ENCODE results near the gene KEAP1. TPM values are rescaled to one million over a fixed set of nuclear protein-coding genes. Genes with fewer than 3 reads are reported as not detected.
"Not testable (repeated sequence)": the region's sequence is repeated elsewhere in the genome, so short reads cannot be mapped to it uniquely, and the experiment has no call there.

The KEAP1 gene
- total RNA-seq, 4 donors from 2014 or later, result 66.2 to 86.9 (median 76.4) TPM

DNA sequence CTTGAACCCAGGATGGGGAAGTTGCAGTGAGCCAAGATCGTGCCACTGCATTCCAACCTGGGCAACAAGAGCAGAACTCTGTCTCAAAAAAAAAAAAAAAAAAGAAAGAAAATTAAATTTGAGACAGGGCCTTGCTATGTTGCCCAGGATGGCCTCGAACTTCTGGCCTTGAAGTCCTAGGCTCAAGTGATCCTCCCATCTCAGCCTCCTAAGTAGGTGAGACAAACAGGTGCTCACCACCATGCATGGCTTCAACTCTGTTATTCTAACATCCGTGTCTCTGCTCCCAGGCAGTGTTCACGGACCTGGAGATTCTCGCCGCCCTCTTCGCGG is 42.5 kb downstream of the KEAP1 start:
- DNase-seq, result no peak
- intact Hi-C loops (cut with DNase I), result no loop called here
- H3K4me3 ChIP-seq, result peak overlapping the region in 1 of 4 donors; percentile 46
- H3K27me3 ChIP-seq, result no peaks in the 10 kb centered on the region
- no peaks in the 10 kb centered on the region for H3K9me3 ChIP-seq
- peaks cover 0 to 14% (median 7%) of the 10 kb centered on the region in 3 donors for H3K4me1 ChIP-seq
- peaks cover 0 to 27% (median 0%) of the 10 kb centered on the region in 3 donors for H3K36me3 ChIP-seq
- WGBS, 2 donors, result 45 to 58% methylated on average over 6 to 8 of the region's 8 CpGs
- no peak overlapping the region for H3K27ac ChIP-seq
- TF ChIP-seq POLR2A (IDR thresholded peaks at IDR 0.05), result no peak
- TF ChIP-seq, protein P1, sequence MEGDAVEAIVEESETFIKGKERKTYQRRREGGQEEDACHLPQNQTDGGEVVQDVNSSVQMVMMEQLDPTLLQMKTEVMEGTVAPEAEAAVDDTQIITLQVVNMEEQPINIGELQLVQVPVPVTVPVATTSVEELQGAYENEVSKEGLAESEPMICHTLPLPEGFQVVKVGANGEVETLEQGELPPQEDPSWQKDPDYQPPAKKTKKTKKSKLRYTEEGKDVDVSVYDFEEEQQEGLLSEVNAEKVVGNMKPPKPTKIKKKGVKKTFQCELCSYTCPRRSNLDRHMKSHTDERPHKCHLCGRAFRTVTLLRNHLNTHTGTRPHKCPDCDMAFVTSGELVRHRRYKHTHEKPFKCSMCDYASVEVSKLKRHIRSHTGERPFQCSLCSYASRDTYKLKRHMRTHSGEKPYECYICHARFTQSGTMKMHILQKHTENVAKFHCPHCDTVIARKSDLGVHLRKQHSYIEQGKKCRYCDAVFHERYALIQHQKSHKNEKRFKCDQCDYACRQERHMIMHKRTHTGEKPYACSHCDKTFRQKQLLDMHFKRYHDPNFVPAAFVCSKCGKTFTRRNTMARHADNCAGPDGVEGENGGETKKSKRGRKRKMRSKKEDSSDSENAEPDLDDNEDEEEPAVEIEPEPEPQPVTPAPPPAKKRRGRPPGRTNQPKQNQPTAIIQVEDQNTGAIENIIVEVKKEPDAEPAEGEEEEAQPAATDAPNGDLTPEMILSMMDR (IDR thresholded peaks at IDR 0.05), result no peak

DNA sequence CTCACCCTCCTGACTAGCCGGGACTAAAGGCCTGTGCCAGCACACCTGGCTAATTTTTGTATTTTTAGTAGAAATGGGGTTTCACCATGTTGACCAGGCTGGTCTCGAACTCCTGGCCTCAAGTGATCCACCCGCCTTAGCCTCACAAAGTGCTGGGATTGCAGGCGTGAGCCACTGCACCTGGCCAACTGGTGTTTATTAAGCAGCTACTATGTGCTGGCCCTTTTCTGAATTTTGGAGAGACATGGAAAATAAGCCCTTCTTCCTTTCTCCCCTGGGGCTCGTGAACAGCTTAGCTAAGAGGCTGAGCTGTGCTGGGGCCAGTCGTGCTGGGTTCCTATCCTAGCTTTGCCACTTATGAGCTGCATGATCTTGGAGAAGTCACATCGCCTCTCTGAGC is 44.4 kb downstream of the KEAP1 start:
- not testable (repeated sequence) for H3K27me3 ChIP-seq

DNA sequence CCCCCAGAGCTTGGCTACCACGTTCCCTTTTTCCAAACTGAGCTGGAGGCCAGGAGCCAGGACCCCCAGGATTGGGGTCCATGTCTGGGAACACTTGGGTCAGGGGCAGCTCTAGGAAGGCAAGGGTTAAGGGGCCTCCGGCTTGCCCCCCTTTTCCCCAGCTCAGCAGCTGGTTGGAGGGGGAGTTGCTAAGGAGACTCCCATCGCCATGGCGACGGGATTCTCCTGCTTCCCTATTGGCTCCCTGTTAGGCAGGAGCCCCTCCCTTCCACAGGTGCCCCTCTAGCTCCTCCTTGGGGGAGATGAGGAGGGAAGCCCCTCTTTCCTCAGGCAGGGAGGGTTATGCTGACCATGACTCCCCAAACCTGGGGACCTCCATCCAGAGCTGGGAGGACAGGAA is 48.9 kb downstream of the KEAP1 start:
- peaks cover 0 to 16% (median 0%) of the 10 kb centered on the region in 3 donors for H3K36me3 ChIP-seq
- TF ChIP-seq POLR2A (IDR thresholded peaks at IDR 0.05), result no peak
- TF ChIP-seq, protein P1 (IDR thresholded peaks at IDR 0.05), result no peak
- DNase-seq, result no peak
- no peak overlapping the region for H3K4me3 ChIP-seq
- 43% methylated on average over 2 of the region's 5 CpGs; no CpG with 5 or more reads in 1 of the 2 donors for WGBS, 2 donors
- H3K9me3 ChIP-seq, result no peaks in the 10 kb centered on the region
- intact Hi-C loops (cut with DNase I), result no loop called here
- H3K27ac ChIP-seq, result no peak overlapping the region
- no peaks in the 10 kb centered on the region for H3K4me1 ChIP-seq
- peaks cover 0 to 14% (median 0%) of the 10 kb centered on the region in 4 donors for H3K27me3 ChIP-seq

More for the DNA sequence above, 44.4 kb downstream of the KEAP1 start:
- intact Hi-C loops (cut with DNase I); DNase-seq; H3K4me3 ChIP-seq; H3K9me3 ChIP-seq; H3K27ac ChIP-seq: not testable (repeated sequence)
- WGBS, 2 donors, result 62 to 84% methylated on average over 3 to 5 of the region's 7 CpGs
- Histone ChIP-seq H3K36me3 (peaks cover 0 to 11% (median 0%) of the 10 kb centered on the region in 3 donors), H3K4me1 (peaks cover 0 to 14% (median 7%) of the 10 kb centered on the region in 3 donors)

DNA sequence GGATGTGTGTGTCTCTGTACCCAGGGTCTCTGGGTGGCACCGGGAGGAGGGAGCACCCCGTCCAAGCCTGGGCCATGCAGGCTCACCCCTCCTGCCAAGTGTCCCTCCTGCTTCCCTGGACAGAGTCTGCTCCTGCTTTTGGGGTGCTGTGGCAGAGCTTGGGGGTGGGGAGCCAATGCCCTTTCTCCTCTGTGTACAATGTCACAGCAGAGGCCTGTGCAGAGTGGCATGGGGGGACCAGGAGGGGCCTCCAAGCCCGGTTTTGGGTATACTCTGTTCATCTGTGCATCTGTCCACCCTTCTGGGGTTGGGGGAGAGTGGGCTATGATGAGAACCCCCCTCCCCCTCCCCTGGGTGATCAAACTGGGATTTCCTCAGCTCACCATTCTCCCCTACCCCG is 49.3 kb downstream of the KEAP1 start:
- WGBS, 2 donors, result 33 to 65% methylated on average over 1 to 4 of the region's 4 CpGs
- Histone ChIP-seq H3K9me3 (no peaks in the 10 kb centered on the region), H3K27me3 (peaks cover 0 to 14% (median 0%) of the 10 kb centered on the region in 4 donors), H3K4me1 (no peaks in the 10 kb centered on the region), H3K4me3 (no peak overlapping the region), H3K27ac (no peak overlapping the region), H3K36me3 (peaks cover 0 to 18% (median 0%) of the 10 kb centered on the region in 3 donors)
- DNase-seq, result no peak
- intact Hi-C loops (cut with DNase I), result no loop called here
- no peak for TF ChIP-seq POLR2A (IDR thresholded peaks at IDR 0.05)
- TF ChIP-seq, protein P1 (IDR thresholded peaks at IDR 0.05), result no peak

DNA sequence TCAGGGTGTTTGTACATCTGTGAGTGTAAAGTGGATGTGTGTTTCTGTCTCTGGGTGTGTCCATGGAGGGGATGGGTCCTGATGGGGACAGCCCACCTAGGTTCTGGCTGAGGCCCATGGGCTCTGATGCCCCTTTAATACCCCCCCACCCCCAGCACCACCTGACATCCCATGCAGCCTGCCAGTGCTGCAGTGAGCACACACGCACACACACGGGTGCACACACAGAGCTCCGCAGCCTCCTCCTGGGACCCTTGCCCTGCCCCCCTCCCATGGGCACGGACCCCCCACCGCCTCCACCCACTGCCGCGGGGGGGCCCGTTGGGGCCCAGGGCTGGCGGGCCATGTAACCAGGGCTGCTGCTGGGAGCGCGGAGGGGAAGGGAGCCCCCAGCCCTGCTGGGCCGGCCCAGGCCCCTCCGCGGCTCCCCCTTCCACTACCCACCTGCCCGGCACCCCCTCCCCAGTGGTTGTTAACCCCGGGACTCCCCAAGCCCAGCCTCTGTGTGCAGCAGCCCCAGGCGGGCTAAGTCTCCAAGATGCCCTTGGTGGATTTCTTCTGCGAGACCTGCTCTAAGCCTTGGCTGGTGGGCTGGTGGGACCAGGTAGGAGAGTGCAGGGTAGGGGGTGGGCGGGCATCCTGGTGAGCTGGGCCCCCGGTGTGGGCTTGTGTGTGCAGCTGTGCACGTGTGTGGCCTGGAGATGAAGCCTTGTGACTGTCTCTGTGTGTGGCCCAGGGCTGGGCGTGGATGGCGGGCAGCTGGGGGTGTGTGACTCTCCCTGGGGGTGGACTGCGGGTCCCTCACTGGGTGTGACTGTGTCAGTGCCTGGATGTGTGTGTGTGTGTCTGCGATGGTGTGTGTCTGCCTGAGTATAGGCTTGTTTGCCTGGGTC is 50.2 kb downstream of the KEAP1 start:
- TF ChIP-seq, protein P1 (IDR thresholded peaks at IDR 0.05), result no peak
- no peak for TF ChIP-seq POLR2A (IDR thresholded peaks at IDR 0.05)
- 87% methylated on average over 3 of the region's 25 CpGs; no CpG with 5 or more reads in 1 of the 2 donors for WGBS, 2 donors
- Histone ChIP-seq H3K4me3 (no peak overlapping the region), H3K4me1 (no peaks in the 10 kb centered on the region), H3K9me3 (no peaks in the 10 kb centered on the region), H3K27ac (no peak overlapping the region), H3K27me3 (peaks cover 0 to 14% (median 0%) of the 10 kb centered on the region in 4 donors), H3K36me3 (peaks cover 0 to 26% (median 0%) of the 10 kb centered on the region in 3 donors)
- DNase-seq, result no peak
- intact Hi-C loops (cut with DNase I), result no loop called here

Measured in esophagus squamous epithelium (tissue), 5 donors.